GM19372 (cell line): ENCODE results near the gene RGS7.

Source experiments
- ATAC-seq: cut with Tn5 transposase; IDR thresholded peaks from one replicate; pipeline ENCODE4 v1.9.1; 2021; ENCODE audit warnings: mild to moderate bottlenecking, low read depth, moderate library complexity; ENCODE audit not compliant: unreplicated experiment

Gene RGS7

DNA sequence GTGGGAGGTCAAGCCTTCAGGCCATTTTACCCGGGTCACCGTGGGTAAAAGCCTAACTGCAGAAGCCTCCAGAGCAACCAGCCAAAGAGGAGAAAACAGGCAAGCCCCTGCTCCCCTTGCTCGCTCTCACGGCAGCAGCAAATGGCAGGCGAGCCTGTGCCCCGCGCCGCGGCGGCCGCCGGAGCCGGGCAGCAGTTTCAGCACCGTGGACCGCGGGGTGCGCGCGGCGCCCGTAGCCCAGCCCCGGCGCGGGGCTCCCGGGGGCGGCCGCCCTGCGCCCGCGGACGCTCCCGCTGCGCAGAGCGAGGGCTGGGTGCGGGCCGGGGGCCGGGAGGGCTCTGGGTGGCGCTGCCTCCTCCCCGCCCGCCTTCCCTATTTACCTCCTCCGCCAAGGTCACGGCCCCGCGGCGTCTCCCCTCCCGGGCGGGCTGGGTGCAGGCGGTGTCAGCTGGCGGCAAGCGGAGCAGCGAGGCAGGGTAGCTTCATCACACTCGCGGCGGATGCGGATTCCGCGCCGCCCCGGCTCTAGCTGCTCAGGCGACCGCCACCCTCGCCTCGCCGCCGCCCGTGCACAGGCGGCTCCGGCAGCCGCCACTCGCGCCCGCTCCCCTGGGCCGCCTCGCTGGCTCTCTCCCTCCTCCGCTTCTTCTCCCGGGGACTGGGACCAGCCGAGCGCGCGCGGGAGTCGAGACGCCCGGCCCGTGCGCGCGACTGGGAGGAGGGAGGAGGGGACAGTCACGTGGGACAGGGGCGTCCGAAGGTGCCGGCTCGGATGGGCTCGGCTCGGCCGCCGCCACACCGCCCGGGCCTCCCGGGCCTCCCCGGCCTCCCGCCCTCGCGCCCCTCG is at the start of gene RGS7:
Gene RGS7 (minus strand): TSS at position 687 of the 847 bp plus-strand sequence.
- peak; percentile 73 for ATAC-seq

GRCh38 chr1:241406421-241406820 is 49.4 kb upstream of the RGS7 start:
- ATAC-seq, result no peak

DNA sequence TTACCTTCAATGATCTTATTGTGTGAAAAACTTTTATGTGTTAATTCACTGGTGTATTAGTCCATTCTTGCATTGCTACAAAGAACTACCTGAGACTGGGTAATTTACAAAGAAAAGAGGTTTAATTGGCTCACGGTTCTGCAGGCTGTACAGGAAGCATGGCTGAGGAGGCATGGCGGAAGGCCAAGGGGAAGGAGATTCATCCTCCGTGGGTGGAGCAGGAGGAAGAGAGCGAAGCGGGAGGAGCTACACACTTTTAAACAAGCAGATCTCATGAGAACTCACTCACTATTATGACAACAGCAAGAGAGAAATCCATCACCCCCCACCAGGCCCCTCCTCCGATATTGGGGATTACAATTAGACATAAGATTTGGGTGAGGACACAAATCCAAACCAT is 44.2 kb upstream of the RGS7 start:
- no peak for ATAC-seq

DNA sequence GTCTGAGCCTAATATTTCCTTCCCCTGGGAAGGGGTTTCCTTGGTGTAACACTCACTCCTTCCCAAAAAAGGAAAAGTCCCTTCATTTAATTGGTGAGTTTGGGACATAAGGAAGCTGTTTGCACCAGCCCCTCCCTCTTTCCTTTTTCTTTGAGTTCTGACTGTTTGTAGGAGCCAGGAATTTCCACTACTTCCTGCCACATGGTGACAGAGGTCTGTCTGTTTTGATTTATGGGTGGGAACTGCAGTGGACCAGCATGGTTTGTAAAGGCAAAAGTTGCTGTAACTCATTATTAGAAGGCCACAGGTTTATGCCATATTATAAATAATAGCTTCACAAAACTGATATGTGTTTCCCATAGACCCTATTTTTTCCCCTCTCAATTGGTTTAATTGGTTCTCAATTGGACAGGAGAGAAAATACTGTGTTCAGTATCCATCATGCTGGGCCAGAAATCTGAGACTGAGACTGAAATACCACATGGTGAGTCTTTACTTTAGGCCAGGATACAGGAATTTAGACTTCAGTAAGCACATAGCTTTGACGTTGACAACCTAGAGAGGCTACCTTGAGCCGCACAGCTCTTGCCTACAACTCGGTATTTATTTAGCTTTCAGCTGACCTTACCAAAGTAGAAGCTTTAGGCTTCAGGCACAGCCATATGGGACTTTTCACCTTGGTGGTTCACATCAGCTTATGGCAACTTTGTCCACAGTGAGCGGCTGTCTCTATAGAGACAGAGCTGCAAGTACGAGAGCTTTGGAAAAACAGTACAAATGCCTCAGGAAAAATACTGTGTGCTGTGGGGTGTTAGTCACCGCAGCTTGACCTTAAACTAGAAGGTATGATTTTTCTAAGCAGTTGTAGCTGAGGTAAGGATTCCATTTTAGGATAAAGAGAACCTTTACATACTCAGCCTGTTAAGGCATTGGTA is 40.0 kb upstream of the RGS7 start:
- no peak for ATAC-seq

DNA sequence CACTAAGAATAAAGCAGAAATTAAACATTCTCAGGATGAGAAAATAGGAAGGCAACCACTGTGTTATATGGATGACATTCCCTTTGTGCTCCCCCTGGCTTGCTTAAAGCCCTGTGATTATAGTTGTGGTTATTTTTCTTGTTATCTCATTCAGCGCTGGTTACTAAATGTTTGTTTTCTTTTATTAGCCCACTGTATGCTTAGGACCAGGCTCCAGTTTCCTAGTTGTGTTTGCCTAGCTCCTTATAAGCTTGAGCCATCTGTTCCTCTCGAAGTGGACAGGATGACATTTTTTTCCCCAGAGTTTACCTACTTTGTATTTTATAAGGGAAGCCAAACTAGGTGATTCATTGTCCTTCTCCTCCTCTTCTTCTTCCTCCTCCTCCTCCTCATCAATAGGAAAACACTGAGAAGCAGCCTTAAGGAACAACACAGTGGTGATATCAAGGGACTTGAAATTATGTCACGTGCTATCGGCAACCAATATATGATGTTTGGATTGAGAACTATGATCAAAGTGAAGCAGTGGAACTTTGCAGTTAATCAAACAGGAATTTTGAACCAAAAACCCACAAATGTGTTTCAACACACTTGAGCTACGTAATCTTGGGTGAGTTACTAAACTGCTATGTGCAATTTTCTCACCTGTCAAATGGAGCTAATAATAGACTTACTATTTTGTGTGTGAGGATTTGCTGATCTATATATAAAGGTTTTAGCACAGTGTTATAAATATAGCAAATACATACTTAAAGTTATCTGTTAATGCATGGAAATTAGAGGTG is 35.1 kb upstream of the RGS7 start:
- no peak for ATAC-seq

- no peak for ATAC-seq
These were observed 33.5 kb upstream of the RGS7 start for GRCh38 chr1:241390526-241390925.

DNA sequence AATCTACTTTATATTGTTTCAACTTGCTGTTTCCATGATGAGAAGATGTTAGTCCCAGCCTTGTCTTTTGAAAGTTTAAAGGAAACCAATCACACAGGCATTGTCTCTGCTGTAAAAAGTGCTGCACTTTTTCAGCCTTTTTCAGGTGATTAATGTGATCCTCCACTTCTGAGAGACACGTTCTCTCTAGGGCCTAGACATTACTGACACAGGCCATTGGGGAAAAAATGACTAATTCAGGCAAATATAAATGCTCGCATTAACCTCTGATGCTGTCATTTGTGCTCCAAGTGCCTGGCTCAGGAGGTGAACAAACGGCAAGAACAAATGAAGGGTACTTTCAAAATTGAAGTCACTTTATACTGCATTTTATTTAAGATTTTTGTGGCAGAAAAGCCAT is 32.4 kb upstream of the RGS7 start:
- ATAC-seq, result no peak

- no peak for ATAC-seq
These were observed 30.2 kb upstream of the RGS7 start for GRCh38 chr1:241387216-241387615.

GRCh38 chr1:241376701-241377100 is 19.7 kb upstream of the RGS7 start:
- no peak for ATAC-seq

- ATAC-seq, result no peak
These were observed 18.9 kb upstream of the RGS7 start for GRCh38 chr1:241375886-241376285.

DNA sequence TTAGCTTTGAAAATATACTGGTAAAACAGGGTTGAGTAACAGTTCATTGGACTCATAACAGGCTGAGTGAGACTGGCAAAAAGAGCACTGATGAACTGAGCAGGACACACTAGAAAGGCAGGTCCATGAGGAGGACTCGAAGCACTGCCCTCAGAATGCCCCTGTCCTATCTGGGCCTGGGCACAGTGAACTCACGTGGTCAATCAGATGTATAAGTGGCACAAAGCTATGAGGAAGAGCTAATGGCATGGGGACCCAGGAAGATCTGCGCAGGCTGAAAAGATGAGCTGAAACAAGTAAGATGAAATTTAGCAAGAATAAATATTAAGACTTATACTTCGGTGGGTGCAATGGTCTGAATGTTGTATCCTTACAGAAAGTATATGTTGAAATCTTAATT is 9.2 kb upstream of the RGS7 start:
- ATAC-seq, result no peak

DNA sequence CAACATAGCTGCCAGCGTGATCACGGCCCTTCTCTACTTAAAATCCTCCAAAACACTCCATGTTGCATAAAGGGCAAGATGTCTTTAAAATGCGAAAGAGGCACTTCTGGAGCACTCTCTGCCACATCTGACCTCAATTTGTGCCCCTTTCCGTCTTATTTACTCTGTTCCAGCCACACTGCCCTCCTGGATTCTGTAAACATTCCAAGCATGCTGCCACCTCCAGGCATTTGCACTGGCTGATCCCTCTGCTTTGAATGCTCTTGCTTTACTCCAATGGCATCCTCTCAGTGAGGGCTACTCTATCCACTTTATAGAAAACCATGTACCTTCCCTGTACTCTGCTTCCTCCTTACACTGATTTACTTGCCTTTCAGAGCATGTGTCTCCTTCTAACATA is 5.3 kb upstream of the RGS7 start:
- ATAC-seq, result no peak

DNA sequence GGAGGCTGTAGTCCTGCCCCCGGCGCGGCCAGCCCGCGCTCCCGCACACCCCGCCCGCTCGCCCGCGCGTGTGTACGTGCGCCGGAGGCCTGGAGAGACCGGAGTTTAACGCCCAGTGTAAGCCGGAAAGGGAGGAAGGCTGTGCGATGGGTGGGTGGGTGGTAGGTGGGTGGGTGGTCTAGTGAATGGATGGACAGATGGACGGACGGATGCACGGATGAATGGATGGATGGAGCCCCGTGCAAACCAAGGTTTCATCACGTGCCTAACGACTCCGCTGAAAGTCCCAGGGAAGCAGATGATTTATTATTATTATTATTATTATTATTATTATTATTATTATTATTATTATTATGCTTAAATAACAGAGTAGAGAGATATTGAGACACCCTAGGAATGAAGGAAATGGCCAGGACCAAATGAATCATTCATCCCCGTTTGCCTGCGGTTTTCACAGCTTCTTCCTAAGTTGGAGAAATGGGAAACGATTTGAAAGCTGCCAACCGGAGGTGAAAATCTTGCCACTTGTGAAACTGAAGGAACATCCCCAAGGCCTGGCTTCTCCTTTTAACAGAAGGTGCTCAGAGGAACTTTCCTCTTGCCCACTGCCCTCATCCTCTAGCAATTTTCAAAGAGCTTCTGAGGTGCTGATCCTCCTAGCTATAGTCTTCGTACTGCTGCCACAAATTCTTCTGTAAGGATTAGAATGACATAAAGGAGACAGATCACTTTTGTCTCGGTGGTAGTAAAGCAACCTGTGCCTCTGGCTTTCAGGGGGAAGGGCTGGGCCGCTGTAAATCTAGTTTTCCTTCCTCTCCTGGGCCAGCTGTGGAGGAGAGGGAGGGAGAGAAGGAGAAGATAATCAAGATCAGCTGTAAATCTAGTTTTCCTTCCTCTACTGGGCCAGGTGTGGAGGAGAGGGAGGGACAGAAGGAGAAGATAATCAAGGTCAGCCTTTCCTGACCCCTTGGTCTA is 648 bp upstream of the RGS7 start:
- no peak for ATAC-seq

GRCh38 chr1:241356187-241356518 is 852 bp downstream of the RGS7 start:
- peak; percentile 2 for ATAC-seq

DNA sequence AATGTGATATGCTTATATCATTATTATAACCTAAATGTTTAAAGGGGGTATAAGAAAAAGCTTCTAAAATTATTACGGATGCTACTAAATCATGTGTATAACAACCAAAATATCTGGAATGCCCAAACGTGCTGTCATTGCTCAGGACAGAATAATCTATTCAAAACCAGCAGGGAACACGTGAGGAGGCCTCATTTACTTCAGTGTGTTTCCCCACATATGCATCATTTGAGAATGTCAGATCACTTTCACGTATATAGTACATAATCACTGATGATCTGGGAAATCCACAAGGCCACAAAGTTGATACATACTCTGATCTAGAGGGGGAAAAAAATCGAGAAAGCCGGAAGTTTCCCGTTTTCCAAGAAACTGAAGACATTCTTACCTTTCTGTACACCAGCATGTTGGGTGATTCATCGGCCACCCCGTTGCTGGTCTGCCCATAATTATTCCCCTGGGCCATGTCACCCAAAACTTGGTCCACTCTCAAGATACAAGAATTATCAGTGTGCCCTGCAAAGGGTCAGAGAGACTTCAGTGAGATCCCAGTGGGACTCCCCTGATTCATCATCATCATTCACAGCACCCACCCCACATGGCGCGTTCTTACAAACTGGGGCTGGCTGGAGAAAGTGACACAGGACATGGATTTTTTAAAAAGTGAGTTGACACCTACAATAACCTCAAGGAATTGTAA is 1.5 kb downstream of the RGS7 start:
- no peak for ATAC-seq

DNA sequence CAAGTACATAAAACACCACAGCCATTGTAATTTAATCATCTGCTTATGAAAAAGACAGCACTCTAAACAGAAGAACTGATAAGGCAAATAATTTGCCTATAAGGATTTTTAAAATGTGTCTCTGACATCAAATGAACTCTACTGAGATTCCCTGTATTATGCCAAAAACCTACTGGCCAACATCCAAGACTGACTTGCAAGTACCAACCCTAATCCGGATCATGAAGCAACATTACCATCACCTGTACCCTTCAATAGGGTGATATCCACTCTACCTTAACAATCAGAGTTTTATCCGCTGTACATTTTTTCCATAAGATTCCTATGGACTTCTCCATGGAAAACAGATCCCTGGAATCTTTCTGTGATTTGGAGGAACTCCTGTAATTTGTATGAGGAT is 4.6 kb downstream of the RGS7 start:
- no peak for ATAC-seq

- no peak for ATAC-seq
These were observed 5.2 kb downstream of the RGS7 start for GRCh38 chr1:241351841-241352240.

DNA sequence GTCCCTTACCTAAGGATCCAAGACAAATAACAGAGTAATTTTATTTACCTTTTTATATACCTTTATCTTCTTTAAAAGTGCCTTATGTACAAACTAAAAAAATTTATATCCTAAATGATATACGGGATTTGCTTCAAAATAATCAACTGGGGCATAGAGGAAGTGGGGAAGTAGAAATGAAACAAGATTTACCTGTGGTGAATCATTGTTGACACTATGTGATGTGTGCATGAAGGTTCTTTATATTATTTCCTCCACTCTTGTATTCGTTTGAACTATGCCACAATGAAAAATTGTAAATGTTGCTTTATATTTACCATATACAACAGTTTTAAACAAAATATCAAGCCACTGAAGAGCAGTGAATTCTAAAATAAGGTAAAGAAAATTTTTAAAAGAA is 13.0 kb downstream of the RGS7 start:
- no peak for ATAC-seq

DNA sequence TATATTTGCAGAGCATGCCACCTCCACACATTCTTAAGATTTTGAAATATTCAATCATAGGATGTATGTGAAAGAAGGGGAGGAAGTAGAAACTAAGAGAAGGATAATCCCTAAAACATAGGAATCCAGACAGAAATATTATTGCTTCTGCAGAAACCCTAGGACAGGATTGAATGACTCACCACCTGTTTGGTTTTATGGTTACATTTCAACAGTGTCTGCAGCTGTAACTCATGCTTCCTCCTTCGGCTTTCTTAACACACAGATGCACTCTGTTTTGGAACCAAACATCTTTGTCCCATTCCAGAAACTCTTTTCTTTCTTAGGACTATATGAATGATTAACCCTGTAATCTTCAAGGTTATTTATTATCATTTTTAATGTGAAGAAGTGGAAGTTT is 20.7 kb downstream of the RGS7 start:
- ATAC-seq, result no peak
